OCI-LY7 (cell line): ENCODE results near the gene PRDX1.

Experiments
- CTCF ChIP-seq: fragments of 200-600 bp; sonication (generic); conservative IDR thresholded peaks from 2 replicates; pipeline ENCODE4 v1.5.1; 2014; ENCODE audit warnings: mild to moderate bottlenecking, antibody characterized with exemption, low read length, moderate library complexity, mixed read lengths
- EZH2phosphoT487 ChIP-seq: fragments of 200-600 bp; sonication (generic); IDR thresholded peaks from 2 replicates; pipeline ENCODE4 v1.6.1; 2018; ENCODE audit warnings: low read depth, borderline replicate concordance, mild to moderate bottlenecking, mixed run types, antibody characterized with exemption, low read length, moderate library complexity, mixed read lengths

DNA sequence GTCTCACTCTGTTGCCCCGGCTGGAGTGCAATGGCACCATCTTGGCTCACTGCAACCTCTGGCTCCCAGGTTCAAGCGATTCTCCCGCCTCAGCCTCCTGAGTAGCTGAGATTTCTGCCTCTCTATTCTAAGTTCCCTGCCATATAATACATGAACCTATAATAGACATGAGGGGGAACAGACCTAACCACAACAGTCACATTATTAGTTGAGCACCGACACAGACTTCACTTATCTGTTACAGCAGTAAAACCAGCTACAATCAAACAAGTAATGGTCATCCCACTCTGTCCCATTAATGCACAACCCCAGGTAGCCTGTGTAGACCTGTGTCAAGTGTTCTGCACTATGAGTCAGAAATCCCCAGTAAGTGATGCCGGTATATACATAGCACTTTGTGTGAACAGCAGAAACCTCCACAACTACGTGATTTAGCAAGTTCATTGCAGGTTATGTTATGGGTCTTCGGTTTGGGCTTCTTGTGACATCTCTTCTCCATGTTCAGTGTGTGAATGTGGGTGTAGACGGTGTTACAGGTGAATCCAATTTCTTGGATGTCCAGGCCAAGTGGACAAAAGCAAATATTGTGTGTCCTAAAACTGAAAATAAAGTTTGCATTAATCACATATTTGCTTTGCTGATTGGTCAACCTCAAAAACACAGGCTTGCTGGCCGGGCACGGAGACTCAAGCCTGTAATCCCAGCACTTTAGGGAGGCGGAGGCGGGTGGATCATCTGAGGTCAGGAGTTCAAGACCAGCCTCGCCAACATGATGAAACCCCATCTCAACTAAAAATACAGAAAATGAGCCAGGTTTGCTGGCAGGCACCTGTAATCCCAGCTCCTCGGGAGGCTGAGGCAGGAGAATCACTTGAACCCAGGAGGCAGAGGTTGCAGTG is 18.0 kb downstream of the PRDX1 start:
- TF ChIP-seq CTCF (no peak), EZH2phosphoT487 (no peak)
